Spinal cord (tissue), 10 donors: ENCODE results near the gene EOMES. TPM values are rescaled to one million over a fixed set of nuclear protein-coding genes. Genes with fewer than 3 reads are reported as not detected.

Experiments used
- DNase-seq, 6 donors: peaks; one replicate each; pipeline versions ENCODE4 v3.0.0 to v3.0.0-alpha.2; 2013 to 2015; ENCODE audit warnings: low spot score in 6 of 6, low read depth in 4 of 6
- H3K27ac ChIP-seq: one replicate; pipeline ENCODE4 v1.5.1; 2013; ENCODE audit warnings: low read depth, low read length, control low read depth
- H3K27me3 ChIP-seq: one replicate; pipeline ENCODE4 v1.6.1; 2013; ENCODE audit warnings: low read length; ENCODE audit not compliant: control insufficient read depth, insufficient read depth
- H3K36me3 ChIP-seq: one replicate; pipeline ENCODE4 v1.6.1; 2013; ENCODE audit warnings: low read length; ENCODE audit not compliant: control insufficient read depth, insufficient read depth
- H3K4me1 ChIP-seq: one replicate; pipeline ENCODE4 v1.6.1; 2013; ENCODE audit warnings: low read length; ENCODE audit not compliant: control insufficient read depth, insufficient read depth
- H3K4me3 ChIP-seq: one replicate; pipeline ENCODE4 v1.5.1; 2013; ENCODE audit warnings: low read depth, low read length, control low read depth
- H3K9me3 ChIP-seq: one replicate; pipeline ENCODE4 v1.6.1; 2013; ENCODE audit warnings: low read length; ENCODE audit not compliant: control insufficient read depth, insufficient read depth
- WGBS: methylation state at CpG from one replicate; pipeline ENCODE4 v1.1.5; 2013; ENCODE audit warnings: missing lambda C conversion rate; ENCODE audit not compliant: insufficient coverage; 5-methylcytosine and 5-hydroxymethylcytosine counted together
- polyA plus RNA-seq, 2 donors: library from polyadenylated mRNA; unstranded; fragments of 120-200 nt; gene quantifications; one replicate each; pipeline ENCODE4 v1.2.1, GENCODE V29; 2013; ENCODE audit not compliant: insufficient read length in 2 of 2
- total RNA-seq, 2 donors: library from RNA; depleted of rRNA in 1 of 2; stranded (reverse); fragments of 120-200 nt in 1 of 2; fragments of >200 nt in 1 of 2; gene quantifications; one replicate each; pipeline versions ENCODE4 v1.2.3 to v1.2.4, GENCODE V29; 2013 to 2014
- donor health status: healthy.

Gene EOMES
- total and polyA plus RNA-seq, 4 donors = 0.13 to 1.3 (median 0.20) TPM; not detected in 1

GRCh38 chr3:27730774-27731659, 8.9 kb upstream of the EOMES start:
- no peak overlapping the region for H3K4me3 ChIP-seq
- H3K4me1 ChIP-seq = peaks cover 26% of the 10 kb centered on the region
- H3K36me3 ChIP-seq = no peaks in the 10 kb centered on the region
- 2% methylated on average over 23 of the region's 31 CpGs for WGBS
- H3K27me3 ChIP-seq = peaks cover 63% of the 10 kb centered on the region
- no peak overlapping the region for H3K27ac ChIP-seq
- DNase-seq = no peak
- no peaks in the 10 kb centered on the region for H3K9me3 ChIP-seq

DNA sequence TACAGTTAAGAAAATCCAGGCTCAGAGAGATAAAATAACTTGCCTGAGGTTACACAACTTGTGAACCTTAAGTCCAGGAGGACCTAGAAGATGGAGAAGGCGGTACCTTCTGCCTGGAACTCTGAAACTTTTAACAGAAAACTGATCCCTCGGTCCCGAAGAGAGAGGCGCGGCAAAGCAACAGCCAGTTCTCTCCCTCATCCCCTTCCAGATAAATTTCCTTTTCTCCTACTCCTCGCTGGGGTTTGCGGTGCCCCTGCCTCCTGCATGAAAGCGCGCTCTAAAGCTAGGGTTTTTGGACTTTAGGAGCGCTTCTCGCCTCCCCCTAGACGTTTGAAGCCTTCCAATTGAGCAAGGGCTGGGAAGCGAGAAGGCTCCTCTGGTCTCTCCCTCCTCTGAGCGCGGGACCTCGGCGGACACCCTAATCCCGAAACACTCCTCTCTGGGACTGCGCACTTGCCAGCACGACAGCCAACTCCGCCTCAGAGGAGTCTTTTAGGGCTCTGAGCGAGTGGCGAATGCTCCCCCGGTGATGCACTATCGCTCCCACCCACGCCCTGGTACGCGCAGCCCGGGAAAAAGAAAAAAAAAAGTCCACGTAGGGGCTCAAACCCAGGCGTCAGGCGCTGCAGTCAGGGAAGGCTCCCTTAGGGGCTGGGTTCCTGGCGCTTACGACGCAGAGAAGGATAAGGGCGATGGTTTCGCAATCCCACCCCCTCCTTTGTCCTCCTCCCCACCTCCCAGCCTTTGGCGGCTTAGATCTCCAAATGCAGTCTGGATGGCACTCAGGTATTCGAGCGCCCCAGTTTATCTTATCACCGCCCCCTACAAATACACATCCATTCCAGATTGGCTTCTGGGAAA, 7.9 kb upstream of the EOMES start:
- Histone ChIP-seq H3K27me3 (peaks cover 74% of the 10 kb centered on the region), H3K36me3 (no peaks in the 10 kb centered on the region), H3K4me3 (no peak overlapping the region), H3K9me3 (no peaks in the 10 kb centered on the region), H3K27ac (no peak overlapping the region), H3K4me1 (peaks cover 26% of the 10 kb centered on the region)
- peak in 2 of 6 donors; percentile 5 to 48 for DNase-seq
- under 1% methylated on average over 36 of the region's 41 CpGs for WGBS

DNA sequence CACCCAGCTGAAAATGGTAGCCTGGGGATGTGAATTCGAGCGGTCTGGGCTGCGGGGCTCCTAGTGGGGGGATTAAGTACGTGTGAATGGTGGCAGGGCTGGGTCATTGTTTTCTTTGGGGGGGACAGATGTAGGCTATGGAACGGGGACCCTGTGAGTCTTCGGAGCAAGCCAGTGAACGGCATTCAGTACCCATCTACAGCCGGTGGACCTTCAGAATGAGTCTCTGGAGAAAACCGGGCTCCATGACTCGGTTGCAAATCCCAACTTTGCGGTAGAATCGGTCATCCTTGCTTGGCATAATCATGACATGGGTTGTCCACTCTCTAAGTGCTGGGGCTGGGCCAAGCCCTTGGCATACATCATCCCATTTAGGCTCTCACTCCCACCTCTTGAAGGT, 7.2 kb upstream of the EOMES start:
- H3K27ac ChIP-seq = no peak overlapping the region

GRCh38 chr3:27728195-27729087, 6.3 kb upstream of the EOMES start:
- Histone ChIP-seq H3K36me3 (no peaks in the 10 kb centered on the region), H3K27me3 (peaks cover 89% of the 10 kb centered on the region), H3K4me3 (peak overlapping the region; percentile 17), H3K27ac (no peak overlapping the region), H3K9me3 (no peaks in the 10 kb centered on the region), H3K4me1 (peaks cover 36% of the 10 kb centered on the region)
- WGBS = 1% methylated on average over 29 of the region's 35 CpGs
- DNase-seq = peak in 2 of 6 donors; percentile 18 to 33

More for the DNA sequence above, 7.2 kb upstream of the EOMES start:
- peaks cover 80% of the 10 kb centered on the region for H3K27me3 ChIP-seq
- H3K4me1 ChIP-seq = peaks cover 27% of the 10 kb centered on the region
- H3K4me3 ChIP-seq = no peak overlapping the region
- no peaks in the 10 kb centered on the region for H3K9me3 ChIP-seq
- no peaks in the 10 kb centered on the region for H3K36me3 ChIP-seq
- 1% methylated on average over 12 of the region's 12 CpGs for WGBS
- DNase-seq = peak in 1 of 6 donors; percentile 8

DNA sequence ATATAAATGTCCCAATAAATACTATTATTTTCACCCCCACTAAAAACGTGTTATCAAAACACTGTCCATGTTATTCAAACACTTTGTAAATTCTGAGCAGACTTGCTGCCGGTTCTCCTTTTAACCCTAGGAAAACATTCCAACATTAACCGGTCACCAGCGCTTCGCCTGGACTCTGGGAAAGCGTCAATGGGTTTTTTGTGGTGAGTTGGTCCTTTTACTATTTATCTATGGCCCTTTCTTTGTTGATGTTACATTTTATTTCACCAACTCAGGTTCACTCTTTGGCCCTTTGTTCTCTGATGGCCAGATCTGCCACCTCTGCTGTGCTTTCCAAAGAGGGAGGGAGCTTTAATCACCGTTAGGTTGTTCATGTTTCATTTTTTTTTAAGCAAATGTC, 4.1 kb upstream of the EOMES start:
- peaks cover 99% of the 10 kb centered on the region for H3K27me3 ChIP-seq
- WGBS = 7% methylated on average over 1 of the region's 7 CpGs
- no peaks in the 10 kb centered on the region for H3K36me3 ChIP-seq
- H3K4me3 ChIP-seq = no peak overlapping the region
- peaks cover 48% of the 10 kb centered on the region for H3K4me1 ChIP-seq
- DNase-seq = no peak
- H3K9me3 ChIP-seq = no peaks in the 10 kb centered on the region
- H3K27ac ChIP-seq = no peak overlapping the region

DNA sequence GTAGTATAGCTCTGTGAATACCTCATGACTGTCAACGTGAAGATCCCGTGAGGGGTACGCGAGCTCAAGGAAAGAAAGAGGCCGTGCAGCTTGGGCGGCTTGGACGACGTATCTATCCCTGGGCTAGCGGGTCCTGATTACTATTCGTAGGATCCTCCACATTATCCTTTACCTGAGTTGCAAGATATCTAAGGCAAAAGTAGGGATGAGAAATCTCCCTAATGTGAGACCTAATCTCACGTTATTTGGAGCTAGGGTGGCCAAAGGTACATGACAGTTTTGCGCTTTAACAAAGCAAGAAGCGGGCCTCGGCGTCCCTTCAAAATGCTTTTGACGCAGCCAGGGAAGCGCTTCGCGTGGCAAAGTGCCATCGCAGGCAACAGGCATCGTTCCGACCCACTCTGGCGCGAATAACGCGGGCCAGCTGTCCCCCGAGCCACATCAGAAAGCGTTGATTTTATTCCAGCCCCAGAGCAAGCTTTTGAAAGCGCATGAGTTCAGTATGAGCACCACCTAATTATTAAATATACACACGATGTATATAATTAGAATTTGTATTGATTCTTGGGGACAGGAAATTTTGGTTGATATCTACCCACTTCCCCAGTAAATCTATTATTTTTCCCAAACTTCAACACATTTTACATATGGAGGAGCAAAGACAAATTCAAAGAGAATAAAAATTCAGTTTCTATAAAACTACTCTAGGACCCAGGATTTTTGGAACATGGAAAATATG, 2.5 kb upstream of the EOMES start:
- peaks cover 99% of the 10 kb centered on the region for H3K27me3 ChIP-seq
- H3K4me1 ChIP-seq = peaks cover 44% of the 10 kb centered on the region
- no peak overlapping the region for H3K27ac ChIP-seq
- no peaks in the 10 kb centered on the region for H3K9me3 ChIP-seq
- H3K4me3 ChIP-seq = no peak overlapping the region
- peak in 2 of 6 donors; percentile 48 to 79 for DNase-seq
- H3K36me3 ChIP-seq = no peaks in the 10 kb centered on the region
- WGBS = under 1% methylated on average over 22 of the region's 30 CpGs

DNA sequence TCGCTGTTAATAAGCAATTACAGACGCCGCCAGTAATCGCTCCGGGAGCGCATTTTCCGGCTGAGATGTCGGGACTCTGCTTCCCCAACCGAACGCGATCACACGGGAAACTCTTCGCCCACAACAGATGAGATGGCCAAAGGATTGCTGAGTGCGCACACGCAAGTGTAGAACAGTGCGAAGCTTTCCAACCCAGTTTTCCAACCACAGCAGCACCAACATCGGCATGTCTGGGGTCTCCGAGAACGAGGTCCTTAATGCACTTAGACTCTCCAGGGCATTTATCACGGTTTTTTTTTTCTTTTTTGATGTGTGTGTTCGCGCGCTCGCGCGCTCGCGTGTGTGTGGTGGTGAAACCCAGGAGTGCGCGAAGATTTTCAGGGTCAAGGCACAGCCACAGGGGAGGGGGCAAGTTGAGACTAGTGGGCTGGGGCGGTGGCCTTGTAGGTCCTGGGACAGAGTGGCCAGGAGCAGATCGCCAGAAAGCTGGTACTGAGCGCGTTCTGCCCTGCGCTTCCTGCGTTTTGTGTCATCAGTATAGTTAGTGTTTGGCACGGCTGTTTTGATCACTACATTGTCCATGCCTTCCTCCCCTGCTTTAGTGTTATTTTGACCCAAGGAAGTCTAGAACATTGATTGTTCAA, 1.8 kb upstream of the EOMES start:
- Histone ChIP-seq H3K4me3 (no peak overlapping the region), H3K4me1 (peaks cover 39% of the 10 kb centered on the region), H3K27ac (no peak overlapping the region), H3K36me3 (no peaks in the 10 kb centered on the region), H3K27me3 (peaks cover 99% of the 10 kb centered on the region), H3K9me3 (no peaks in the 10 kb centered on the region)
- DNase-seq = no peak
- WGBS = under 1% methylated on average over 31 of the region's 37 CpGs

DNA sequence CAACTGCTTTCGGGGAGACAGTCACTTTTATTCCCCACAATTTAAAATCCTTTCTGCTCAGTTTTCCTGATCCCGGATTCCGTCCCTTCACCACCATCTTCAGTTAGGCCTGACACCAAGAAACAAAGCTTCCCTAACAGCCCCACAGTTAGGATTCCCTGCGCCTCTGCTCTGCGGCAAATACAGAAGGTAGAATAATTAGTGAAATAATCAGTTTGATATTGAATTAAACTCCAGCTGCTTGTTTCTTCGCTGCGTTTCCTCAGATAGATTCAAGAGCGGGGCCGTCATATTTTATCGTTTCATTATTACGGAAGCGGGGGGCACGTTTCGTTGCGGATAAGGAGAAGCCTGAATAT, 1.3 kb upstream of the EOMES start:
- peak in 2 of 6 donors; percentile 58 to 67 for DNase-seq

More for the DNA sequence above, 1.3 kb upstream of the EOMES start:
- no peaks in the 10 kb centered on the region for H3K9me3 ChIP-seq
- H3K27me3 ChIP-seq = peaks cover 99% of the 10 kb centered on the region
- WGBS = 1% methylated on average over 11 of the region's 15 CpGs
- no peaks in the 10 kb centered on the region for H3K36me3 ChIP-seq
- H3K27ac ChIP-seq = no peak overlapping the region
- no peak overlapping the region for H3K4me3 ChIP-seq
- H3K4me1 ChIP-seq = peaks cover 34% of the 10 kb centered on the region
